EL (cell line): ENCODE measurements around the gene TMEM74B.
"Not testable (repeated sequence)": the region's sequence is repeated elsewhere in the genome, so short reads cannot be mapped to it uniquely, and the experiment has no call there.

Experiments
- DNase-seq: peaks from one replicate; pipeline ENCODE4 v3.0.0-alpha.2; 2016

TMEM74B gene

DNA sequence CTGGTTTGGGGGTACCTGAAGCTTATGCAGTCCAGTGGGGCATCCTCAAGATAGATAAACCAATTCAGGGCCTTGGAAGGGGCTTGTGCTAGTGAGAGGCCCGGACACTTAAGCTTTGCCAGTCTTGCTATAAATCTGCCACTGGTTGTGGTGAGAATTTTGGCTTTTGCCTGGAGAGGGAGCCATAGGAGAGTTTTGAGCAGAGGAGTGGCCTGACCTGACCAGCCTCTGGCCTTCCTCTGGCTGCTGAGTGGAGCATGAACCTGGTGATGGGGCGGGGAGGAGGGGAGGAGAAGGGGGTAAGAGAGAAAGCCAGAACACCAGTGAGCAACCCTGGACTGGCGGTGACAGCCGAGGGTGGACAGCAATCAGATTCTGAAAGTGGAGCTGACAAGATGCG lies 7.1 kb downstream of the TMEM74B start:
- peak; percentile 10 for DNase-seq

DNA sequence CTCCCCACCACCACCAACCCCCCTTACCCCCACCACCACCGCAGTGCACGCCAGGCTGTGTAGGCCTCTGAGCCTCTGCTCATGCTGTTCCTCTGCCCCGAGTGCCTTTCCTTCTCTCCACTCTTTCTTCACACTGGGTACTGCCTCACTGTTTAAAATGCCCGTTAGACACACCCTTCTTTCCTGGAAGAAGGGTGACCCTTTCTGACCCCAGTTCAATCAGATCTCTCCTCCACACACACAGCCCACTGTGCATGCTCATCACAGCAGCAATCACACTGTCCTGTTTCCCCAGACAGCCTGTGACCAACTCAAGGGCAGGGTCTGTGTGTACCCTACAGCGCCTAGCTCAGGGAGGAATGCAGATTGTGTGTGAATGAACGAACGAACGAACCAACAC lies 10.0 kb downstream of the TMEM74B start:
- DNase-seq, result no peak

DNA sequence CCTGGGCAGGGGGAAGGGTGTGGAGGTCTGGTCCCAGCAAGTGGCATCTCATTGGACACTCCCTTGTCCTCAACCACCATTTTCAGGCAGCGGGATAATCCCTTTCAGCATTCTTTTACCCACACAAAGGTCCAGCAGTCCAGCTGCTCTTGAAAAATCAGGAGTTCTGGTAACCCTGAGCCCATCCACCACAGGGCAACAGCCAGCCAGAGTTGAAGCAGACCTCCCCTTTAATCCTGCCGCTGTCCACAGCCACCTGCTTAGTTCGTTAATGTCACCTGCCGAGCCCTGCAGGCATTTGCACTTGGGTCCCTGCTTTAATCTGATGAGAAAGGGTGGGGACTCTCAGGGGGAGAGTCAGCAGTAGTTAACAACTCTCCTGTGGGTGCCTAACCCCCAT lies 11.1 kb downstream of the TMEM74B start:
- no peak for DNase-seq

DNA sequence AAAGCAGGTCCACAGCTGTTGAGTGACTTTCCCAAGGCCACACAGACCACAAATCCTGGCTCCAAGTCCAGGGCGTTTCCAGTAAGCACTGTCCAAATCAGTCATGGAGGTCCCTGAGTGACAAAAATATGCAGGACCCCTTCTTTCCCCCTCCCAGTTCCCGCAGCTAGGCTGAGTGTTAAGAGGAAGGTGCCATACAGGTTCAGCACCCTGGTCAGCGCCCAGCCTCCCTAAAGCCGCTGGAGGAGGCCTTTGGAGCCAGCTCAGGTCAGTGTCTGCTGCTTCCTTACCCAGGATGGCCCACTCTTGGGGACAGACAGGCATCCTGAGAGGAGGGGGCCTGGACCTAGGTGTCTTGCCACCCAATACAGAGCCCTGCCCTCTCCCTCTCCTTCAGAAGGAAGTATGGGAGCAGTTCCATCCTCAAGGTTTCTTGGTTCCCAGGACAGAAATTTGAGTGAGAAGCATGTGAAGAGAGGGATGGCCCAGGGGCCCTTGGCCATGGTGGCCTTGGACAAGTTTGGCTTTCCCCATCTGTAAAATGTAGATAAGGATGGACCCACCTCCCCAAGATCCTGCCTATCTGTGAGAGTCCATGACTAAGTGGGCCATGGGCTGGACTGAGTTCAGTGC lies 13.2 kb downstream of the TMEM74B start:
- peak; percentile 34 for DNase-seq

DNA sequence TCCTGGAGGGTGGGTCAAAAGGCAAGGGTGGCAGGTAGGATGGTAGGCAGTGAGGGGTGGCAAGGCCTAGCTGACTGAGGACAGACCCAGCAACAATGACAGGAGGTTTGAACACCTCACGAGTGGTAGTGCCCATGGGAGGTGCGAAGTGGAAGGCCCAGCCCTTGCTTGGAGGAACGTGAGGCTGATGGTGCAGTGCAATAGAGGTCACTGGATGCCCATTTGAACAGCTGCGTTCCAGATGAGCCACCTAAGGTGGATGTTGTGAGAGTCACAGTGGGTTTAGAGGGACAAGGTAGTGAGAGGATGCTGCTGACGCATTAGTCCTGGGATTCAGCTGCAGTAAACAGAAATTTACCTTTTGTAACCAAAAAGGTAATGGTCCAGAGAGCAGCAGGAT lies 15.6 kb downstream of the TMEM74B start:
- DNase-seq, result no peak

DNA sequence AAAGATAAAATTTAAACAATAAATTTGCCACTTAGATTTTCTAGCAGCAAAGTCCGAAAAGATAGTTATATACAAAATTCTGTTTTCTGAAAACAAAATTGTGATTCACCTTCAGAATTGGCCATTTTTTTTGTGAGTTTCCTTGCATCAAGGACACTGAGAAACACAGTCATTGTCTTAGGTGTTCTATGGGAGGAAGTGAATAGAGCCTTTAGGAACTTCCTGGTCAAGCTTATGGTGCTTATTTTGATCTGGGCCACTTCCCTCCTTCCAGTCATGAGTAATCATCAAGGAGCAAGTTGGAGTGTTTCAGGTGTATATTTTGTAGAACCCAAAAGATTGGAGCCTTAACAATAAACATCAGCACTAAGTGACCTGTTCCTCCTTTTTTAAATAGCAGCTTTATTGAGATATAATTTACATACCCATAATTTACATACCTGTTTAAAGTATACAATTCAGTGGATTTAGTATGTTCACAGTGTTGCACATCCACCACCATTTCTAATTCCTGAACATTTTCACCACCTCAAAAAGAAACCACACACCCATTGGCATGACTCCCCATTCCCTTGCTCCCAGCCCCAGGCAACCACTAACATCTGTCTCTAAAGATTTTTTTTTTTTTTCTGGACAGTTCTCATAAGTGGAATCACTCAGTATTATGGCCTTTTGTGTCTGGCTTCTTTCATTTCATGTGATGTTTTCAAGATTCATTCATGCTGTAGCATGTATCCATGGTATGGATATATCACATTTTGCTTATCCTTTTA lies 17.6 kb downstream of the TMEM74B start:
- no peak for DNase-seq

DNA sequence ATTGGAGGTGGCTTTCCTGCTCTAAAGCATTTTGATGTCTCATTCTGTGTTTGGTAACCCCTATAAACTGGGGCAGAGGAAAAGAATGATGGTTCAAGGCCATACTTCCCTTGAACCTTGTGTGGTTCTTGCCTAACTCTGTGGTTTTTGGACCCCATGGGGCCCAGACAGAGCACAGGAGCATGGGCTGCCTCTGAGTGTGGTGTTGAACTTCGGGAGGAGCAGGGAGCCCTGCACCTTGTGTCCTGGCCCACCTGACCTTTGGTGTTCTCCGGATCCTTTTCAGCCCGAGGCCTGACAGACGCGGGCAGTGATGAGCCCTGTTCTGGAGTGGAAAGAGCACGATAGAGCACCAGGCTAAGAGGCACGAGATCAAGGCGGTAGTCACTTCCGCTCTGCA lies 18.8 kb downstream of the TMEM74B start:
- DNase-seq, result no peak

DNA sequence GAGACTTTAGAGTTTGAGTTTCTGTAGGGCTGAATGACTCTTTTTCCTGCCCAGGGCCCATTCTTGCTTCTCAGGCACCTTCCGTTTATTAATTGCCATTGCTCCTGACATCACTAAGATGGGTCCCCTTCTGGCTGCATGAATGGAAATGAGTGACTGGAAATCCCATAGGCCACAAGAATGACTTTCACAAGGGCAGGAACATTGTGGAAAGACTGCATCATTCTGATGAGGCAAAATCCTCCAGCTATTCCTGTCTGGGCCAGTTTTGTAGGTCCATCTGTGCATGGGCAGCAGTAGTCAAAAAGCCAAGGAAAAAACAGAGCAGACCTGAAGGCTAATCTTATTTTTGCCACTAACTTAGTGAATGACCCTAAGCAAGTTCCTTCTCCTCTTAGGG lies 19.3 kb downstream of the TMEM74B start:
- no peak for DNase-seq

DNA sequence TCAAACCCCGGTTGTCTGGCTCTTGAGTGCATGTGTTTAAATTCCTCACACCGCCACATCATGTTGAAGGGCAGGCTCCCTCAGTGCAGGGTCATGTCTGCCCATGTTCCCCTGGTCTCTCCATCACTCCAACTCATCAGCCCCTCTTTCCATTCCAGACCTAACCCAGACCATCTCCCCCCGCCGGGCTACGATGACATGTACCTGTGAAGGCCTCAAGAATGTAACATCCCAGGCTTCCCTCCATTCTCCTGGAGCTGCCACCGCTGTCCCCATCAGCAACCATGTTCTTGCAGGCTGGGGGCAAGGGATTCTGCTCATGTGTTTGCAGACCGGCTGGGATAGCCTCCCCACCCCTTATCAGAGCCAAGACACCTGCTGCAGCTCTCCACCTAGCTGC lies 19.9 kb downstream of the TMEM74B start:
- no peak for DNase-seq

DNA sequence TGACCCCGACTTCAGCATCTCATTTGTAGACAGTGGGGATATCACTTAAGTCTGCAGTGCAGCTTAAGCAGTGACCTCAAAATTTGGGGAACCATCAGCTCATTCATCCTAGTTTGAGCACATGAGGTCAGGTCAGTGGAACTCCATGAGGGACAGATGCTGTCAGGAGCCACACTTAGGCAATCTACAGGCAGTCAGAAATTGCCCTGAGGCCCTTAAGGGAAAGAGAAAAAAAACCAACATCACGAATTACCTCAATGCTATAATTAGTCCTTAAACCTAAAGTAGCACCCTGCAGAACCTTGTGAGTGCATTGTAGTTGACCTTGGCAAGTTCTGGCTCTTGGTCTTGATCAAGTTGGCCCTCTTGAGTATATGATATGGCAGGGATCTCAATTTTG lies 21.1 kb downstream of the TMEM74B start:
- DNase-seq, result no peak

DNA sequence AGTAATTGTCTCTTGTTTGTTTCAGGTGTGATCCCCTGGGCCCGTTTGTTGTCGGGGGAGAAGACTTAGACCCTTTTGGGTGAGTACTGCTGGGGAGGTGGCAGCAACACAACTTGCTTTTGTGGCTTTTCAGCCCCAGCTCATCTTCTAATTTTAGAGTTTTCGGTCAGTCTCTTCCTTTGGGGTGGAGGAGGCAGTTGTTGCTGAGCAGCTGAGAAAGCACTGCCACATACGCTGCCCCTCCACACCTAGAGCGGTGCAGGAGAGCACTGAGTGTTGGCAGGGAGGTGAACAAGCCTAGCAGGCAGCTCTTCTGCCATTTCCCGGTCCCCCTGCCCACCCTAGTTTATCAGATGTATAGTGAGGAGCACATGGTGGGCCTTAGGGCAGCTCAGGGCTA lies 21.7 kb downstream of the TMEM74B start:
- no peak for DNase-seq

DNA sequence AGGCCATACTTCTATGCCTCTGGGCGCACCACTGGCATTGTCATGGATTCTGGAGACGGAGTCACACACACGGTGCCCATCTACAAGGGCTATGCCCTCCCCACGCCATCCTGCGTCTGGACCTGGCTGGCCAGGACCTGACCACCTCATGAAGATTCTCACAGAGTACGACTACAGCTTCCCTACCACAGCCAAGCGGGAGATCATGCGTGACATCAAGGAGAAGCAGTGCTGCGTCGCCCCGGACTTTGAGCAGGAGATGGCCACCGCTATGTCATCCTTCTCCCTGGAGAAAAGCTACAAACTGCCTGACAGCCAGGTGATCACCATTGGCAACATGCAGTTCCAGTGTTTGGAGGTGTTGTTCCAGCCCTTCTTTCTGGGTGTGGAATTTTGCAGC lies 23.8 kb downstream of the TMEM74B start:
- DNase-seq, result no peak

DNA sequence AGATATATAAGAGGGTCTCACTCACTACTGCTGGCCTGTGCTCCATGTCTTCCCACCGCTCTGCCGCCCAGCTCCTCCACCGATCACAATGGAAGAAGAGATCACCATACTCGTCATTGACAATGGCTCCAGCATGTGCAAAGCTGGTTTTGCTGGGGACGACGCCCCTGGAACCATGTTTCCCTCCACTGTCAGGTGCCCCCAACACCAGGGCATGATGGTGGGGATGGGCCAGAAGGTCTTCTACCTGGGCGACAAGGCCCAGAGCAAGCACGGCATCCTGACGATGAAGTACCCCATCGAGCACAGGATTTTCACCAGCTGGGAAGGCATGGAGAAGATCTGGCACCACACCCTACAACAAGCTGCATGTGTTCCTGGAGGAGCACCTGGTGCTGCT lies 24.3 kb downstream of the TMEM74B start:
- no peak for DNase-seq

DNA sequence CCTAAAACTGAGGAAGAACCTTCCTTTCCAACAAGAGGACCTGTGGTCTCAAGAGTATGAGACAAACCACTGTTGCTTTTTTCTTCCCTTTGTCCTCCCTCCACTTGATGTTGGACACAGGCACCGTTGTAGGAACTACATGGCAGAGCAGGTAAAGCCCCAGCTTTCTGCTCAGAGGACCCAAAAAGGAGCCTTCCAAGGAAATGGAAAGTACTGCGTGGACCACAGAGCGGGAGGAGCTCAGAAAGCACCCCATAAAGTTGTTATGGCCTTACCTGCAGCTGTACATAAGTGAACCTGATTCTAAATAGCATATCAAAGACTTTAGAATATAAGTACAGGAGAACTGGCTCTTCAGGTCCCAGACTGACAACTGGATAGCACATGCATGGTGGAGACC lies 29.4 kb downstream of the TMEM74B start:
- no peak for DNase-seq

DNA sequence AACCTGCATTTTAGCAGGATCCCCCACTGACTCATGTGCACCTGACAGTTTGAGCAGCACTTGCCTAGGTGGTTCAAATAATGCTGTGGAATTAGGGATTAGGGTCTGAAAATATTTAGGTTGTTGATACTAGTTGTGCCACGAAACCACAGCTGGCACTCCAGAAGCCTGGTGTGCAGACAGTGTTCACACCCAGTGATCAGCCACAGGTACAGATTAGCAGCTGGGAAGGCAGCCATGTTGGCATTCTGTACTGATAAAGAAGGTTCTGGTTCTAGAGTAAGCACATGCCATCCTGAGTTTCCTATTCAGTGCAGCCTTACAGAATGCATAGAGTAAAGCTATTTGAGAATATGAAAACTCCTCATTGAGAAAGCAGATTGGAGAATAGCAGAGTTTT lies 30.1 kb downstream of the TMEM74B start:
- no peak for DNase-seq

DNA sequence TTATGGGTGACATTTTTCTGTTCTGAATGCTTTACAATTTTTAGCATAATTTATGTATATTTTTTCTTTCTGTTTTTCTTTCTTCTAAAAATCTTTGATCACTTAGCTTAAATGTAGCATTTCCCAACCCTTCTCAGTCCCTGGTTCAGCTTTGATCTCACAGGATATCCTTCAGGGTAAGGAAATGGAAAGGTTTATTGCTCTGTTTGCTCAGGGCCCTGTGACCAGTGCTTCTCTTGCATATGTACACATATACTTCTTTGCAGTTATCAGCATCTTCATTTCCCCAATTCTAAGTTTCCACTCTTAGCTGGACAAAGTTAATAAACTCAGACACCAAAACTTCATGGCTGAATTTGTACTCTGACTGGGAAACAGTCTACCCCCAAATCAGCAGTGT lies 30.6 kb downstream of the TMEM74B start:
- no peak for DNase-seq

DNA sequence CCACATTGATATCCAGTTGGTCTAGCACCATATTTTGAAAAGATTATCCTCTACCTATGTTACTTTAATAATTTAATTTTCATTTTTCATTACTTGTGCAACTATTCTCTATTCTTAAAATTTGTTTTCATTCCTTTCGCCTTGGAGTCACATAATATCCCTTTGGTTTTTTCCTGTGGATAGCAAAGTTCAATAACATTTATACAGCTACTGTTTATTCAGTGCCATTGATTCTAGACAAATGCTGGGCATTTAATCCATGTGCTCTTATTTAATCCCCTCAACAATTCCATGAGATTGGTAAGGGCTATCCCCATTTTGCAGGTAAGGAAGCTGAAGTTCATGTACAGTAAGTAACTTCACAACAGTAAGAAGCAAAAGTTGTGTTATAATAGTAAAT lies 33.8 kb downstream of the TMEM74B start:
- DNase-seq, result no peak

DNA sequence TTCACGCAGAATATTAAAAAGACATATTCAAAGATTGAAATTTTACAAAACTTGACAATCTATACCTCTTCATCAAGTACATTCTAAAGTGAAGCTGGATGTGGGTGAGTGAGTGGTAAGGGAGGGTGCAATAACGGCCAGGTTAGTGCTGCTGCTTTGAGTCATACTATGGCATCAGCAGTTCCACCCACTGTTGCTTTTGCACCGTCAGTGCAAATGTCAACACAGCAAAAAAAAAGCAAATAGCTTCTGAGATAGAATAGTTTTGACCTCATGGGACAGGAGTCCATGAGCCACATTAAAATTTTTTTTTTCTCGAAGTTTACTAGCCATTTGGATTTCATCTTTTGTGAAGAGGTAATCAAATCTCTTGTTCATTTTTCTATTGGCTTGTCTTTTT lies 34.6 kb downstream of the TMEM74B start:
- DNase-seq, result no peak

DNA sequence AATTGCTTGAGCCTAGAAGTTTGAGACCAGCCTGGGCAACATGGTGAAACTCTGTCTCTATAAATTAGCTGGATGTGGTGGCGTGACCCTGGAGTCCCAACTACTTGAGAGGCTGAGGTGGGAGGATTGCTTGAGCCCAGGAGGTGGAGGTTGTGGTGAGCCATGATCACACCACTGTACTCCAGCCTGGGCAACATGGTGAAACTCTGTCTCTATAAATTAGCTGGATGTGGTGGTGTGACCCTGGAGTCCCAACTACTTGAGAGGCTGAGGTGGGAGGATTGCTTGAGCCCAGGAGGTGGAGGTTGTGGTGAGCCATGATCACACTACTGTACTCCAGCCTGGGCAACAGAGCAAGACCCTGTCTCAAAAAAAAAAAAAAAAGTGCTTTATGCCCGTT lies 35.0 kb downstream of the TMEM74B start:
- not testable (repeated sequence) for DNase-seq

DNA sequence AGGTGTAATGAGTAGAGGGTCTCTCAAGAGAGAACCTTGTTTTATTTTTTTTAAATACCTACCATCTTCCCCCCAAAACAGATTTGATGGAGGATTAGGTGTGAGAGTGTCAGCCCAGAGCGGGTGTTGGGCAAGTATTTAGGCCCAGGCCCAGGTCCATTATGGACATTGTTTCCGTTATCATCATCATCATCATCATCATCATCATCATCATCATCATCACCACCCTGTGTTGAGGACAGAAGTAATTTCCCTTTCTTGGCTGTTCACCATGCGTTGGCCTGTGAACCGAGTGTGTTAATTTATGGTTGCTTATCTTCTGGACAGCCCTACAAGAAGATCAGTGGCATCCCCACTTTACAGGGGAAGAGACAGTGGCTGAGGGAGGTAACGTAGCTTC lies 37.8 kb downstream of the TMEM74B start:
- DNase-seq, result no peak

DNA sequence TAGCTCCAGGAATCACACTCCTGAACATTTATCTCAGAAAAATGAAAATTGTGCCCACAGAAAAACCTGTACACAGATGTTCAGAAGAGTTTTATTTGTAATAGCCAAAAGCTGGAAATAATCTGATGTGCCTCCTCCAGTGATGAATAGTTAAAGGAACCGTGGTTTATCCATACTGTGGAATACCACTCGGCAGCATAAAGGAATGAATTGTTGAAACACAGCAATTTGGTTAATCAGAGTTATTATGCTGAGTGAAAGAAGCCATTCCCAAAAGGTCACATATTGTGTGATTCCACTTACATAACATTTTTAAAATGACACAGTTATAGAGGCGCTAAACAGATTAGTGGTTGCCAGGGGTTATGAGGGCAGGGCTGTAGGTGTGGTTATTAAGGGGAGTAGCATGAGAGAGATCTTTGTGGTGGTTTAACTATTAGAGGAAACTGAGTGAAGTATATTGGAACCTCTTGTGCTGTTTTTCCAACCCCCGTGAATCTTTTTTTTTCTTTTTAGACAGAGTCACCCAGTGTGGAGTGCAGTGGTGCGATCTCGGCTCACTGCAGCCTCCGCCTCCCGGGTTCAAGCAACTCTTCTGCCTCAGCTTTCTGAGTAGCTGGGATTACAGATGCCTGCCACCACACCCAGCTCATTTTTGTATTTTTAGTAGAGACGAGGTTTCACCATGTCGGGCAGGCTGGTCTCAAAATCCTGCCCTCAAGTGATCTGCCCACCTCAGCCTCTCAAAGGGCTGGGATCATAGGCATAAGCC lies 40.2 kb downstream of the TMEM74B start:
- DNase-seq, result no peak

DNA sequence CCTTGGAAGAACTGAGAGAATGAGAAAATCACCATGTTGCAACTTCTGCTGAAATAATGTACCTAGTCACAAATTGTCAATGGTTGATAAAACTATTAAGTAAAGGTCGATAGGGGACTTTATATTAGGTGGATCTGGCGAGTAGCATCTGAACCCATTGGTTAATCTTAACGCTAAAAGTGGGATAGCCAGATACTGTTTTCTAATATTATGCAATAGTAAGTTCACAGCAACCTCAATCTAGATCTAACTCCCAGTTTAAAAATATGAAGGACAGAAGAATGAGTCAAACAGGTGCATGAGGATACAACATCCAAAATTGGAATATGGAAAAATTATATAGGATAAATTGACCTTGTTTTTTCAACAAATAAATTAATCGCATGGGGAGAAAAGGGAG lies 47.5 kb downstream of the TMEM74B start:
- DNase-seq, result no peak

DNA sequence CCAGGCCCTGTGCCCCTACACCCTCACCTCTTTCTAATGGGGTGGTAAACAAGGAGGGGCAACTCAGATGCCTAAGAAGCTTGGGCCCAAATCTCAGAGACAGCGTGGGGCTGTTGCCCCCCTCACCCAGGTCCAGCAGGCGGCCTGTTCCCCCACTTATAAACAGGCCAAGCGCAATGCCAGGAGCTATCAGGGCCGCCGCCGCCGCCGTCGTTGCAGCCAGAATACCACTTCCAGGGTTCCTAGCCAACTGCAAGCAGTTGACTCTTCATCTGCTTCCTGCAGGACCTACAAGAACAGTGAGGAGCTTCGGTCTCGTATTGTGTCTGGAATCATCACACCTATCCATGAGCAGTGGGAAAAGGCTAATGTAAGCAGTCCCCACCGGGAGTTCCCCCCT lies 49.9 kb downstream of the TMEM74B start:
- no peak for DNase-seq

DNA sequence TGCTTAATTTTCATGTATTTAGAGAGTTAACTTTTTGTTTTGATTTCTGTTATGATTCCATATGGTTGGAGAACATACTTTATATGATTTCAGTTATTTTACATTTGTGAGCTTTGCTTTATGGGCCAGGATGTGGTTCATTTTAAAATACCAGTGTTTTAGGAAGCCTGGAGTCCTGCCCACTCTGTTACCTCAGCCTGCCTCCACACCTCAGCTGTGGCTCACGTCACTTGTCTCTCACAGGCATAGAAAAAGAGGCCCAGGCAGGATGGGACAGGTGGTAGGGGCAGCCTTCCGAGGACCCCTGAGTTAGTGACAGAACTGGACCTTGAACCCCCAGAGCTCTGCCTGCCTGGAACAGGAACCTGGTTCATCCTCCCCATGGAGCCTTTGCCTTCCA lies 50.4 kb downstream of the TMEM74B start:
- no peak for DNase-seq
